Neural progenitor cell (in vitro differentiated cells): ENCODE results near the gene TBC1D32.
"Not testable (repeated sequence)": the region's sequence is repeated elsewhere in the genome, so short reads cannot be mapped to it uniquely, and the experiment has no call there.

Experiments used
- EZH2 ChIP-seq: fragments of 200-600 bp; sonication (generic); IDR thresholded peaks from 2 replicates; pipeline ENCODE4 v1.6.1; 2017; ENCODE audit warnings: antibody characterized with exemption, mild to moderate bottlenecking, moderate library complexity
- EZH2phosphoT487 ChIP-seq: fragments of 200-600 bp; sonication (generic); IDR thresholded peaks from 2 replicates; pipeline ENCODE4 v1.6.1; 2017; ENCODE audit warnings: antibody characterized with exemption
- TF ChIP-seq, protein P1 (sequence below): fragments of 200-600 bp; sonication (generic); IDR thresholded peaks from 2 replicates; pipeline ENCODE4 v1.5.1; 2017; ENCODE audit warnings: antibody characterized with exemption, mild to moderate bottlenecking

GRCh38 chr6:121311814-121312213, 22.5 kb downstream of the TBC1D32 start:
- TF ChIP-seq, protein P1, sequence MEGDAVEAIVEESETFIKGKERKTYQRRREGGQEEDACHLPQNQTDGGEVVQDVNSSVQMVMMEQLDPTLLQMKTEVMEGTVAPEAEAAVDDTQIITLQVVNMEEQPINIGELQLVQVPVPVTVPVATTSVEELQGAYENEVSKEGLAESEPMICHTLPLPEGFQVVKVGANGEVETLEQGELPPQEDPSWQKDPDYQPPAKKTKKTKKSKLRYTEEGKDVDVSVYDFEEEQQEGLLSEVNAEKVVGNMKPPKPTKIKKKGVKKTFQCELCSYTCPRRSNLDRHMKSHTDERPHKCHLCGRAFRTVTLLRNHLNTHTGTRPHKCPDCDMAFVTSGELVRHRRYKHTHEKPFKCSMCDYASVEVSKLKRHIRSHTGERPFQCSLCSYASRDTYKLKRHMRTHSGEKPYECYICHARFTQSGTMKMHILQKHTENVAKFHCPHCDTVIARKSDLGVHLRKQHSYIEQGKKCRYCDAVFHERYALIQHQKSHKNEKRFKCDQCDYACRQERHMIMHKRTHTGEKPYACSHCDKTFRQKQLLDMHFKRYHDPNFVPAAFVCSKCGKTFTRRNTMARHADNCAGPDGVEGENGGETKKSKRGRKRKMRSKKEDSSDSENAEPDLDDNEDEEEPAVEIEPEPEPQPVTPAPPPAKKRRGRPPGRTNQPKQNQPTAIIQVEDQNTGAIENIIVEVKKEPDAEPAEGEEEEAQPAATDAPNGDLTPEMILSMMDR, result not testable (repeated sequence)
- not testable (repeated sequence) for TF ChIP-seq EZH2, EZH2phosphoT487
